ENCODE data around the gene SMARCAL1.

Gene SMARCAL1

DNA sequence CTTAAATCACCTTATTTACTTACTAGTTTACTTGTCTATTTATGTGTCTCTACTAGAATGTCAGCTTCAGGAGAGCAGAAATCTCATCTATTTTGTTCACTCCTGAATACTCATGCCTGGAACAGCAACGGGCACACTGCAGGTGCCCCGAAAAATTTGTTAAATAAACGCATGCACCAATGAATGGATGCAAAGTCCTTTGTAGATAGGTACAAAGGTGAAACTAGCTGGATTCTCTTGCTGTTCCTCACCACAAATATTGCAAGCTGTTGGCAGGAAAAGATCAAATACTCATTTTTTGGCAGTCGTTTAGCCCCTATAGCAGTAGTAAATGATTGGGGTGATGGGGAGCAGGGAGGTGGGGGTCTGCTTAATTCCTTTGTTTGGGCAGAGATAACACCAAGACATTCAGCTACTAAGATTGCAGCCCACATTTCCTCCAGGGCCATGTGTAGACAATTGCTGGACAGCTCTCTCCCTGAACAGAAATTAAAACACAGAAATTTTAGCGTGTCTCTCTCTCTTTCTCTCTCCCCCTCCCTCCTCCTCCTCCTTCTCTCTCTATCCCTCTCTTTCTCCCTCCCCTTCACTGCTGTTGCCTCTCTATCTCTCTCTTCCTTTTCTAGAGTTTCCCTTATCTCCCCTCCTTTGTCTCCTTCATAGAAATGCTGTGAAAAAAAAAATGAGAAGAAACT lies 45.4 kb upstream of the SMARCAL1 start:
- H3K9me3 ChIP-seq (ENCODE audit: severe bottlenecking), result no peaks in the 10 kb centered on the region
- TF ChIP-seq, protein P1, sequence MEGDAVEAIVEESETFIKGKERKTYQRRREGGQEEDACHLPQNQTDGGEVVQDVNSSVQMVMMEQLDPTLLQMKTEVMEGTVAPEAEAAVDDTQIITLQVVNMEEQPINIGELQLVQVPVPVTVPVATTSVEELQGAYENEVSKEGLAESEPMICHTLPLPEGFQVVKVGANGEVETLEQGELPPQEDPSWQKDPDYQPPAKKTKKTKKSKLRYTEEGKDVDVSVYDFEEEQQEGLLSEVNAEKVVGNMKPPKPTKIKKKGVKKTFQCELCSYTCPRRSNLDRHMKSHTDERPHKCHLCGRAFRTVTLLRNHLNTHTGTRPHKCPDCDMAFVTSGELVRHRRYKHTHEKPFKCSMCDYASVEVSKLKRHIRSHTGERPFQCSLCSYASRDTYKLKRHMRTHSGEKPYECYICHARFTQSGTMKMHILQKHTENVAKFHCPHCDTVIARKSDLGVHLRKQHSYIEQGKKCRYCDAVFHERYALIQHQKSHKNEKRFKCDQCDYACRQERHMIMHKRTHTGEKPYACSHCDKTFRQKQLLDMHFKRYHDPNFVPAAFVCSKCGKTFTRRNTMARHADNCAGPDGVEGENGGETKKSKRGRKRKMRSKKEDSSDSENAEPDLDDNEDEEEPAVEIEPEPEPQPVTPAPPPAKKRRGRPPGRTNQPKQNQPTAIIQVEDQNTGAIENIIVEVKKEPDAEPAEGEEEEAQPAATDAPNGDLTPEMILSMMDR (IDR thresholded peaks at IDR 0.05; ENCODE audit: poor library complexity, severe bottlenecking), result no peak
- DNase-seq (ENCODE audit: low spot score), result no peak

DNA sequence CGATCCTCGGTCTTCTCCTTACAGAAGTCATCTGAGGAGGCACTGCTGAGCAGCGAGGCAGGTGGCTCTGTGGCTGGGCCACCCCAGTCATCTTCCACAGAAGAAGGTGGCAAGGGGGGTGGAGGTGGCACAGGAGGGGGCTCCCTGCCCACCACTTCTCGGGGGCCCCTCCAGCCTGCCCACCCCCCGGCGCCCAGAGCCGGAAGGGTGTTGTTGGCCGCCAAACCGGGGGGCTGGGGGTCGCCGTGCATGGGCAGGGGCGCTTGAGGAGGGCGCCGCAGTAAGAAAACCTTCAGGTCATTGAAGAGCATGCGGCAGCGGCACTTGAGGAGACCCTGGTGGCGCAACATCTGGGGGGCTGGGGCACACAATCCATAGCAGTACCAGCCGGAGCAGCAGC lies 42.5 kb upstream of the SMARCAL1 start:
- Histone ChIP-seq H3K4me1 (ENCODE audit: insufficient read depth, poor library complexity, severe bottlenecking) (peaks cover 34% of the 10 kb centered on the region), H3K27me3 (ENCODE audit: insufficient read depth, poor library complexity, severe bottlenecking) (no peaks in the 10 kb centered on the region), H3K4me3 (ENCODE audit: severe bottlenecking) (no peak overlapping the region), H3K9me3 (ENCODE audit: severe bottlenecking) (no peaks in the 10 kb centered on the region), H3K36me3 (ENCODE audit: low read depth) (no peaks in the 10 kb centered on the region), H3K27ac (ENCODE audit: poor library complexity, severe bottlenecking) (peak overlapping the region; percentile 92)
- no peak for DNase-seq (ENCODE audit: low spot score)
- no peak for ATAC-seq (ENCODE audit: low read depth)
- TF ChIP-seq, protein P1 (IDR thresholded peaks at IDR 0.05; ENCODE audit: poor library complexity, severe bottlenecking), result no peak

More for the DNA sequence above, 45.4 kb upstream of the SMARCAL1 start:
- Histone ChIP-seq H3K4me1 (ENCODE audit: insufficient read depth, poor library complexity, severe bottlenecking) (peaks cover 34% of the 10 kb centered on the region), H3K27ac (ENCODE audit: poor library complexity, severe bottlenecking) (no peak overlapping the region), H3K36me3 (ENCODE audit: low read depth) (no peaks in the 10 kb centered on the region), H3K27me3 (ENCODE audit: insufficient read depth, poor library complexity, severe bottlenecking) (no peaks in the 10 kb centered on the region), H3K4me3 (ENCODE audit: severe bottlenecking) (no peak overlapping the region)
- no peak for ATAC-seq (ENCODE audit: low read depth)

DNA sequence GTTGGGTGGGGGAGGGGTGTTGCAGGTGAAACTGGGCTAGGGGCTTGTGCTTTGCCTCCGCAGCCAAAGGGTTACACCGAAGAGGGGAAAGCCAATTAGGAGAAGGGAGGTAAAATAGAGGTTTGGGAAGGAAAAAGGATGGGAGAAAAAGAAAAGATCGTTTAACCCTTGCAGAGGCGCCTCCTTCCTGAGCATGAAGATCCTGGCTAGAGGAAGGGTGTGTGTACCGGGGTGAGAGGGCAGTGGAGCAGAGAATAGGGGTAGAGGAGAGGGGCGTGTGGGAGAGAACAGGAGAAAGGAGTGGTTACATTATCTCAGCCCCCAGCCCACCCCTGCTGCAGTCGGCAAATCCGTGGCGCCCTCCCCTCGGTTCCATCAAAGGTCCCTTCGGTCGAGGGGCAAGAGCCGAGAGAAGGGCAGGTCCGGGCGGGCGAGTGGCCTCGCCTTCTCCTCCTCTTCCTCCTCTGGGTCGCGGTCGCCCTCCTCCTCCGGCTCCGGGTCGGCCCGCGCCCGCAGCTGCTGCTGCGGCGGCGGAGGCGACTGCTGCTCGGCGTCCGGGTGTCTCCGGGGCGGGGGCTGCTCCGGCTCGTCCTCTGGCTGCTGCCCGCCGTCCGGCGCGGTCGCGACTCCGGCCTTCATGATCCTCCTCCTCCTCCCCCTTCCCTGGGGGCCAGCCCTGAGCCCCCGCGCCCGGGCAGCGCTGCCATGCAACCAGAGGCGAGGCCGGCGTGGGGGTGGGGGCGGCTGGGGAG lies 41.1 kb upstream of the SMARCAL1 start:
- no peaks in the 10 kb centered on the region for H3K36me3 ChIP-seq (ENCODE audit: low read depth)
- no peak for DNase-seq (ENCODE audit: low spot score)
- H3K4me1 ChIP-seq (ENCODE audit: insufficient read depth, poor library complexity, severe bottlenecking), result peaks cover 34% of the 10 kb centered on the region
- H3K27ac ChIP-seq (ENCODE audit: poor library complexity, severe bottlenecking), result peak overlapping the region; percentile 92
- H3K27me3 ChIP-seq (ENCODE audit: insufficient read depth, poor library complexity, severe bottlenecking), result no peaks in the 10 kb centered on the region
- no peaks in the 10 kb centered on the region for H3K9me3 ChIP-seq (ENCODE audit: severe bottlenecking)
- TF ChIP-seq, protein P1 (IDR thresholded peaks at IDR 0.05; ENCODE audit: poor library complexity, severe bottlenecking), result no peak
- peak overlapping the region; percentile 35 for H3K4me3 ChIP-seq (ENCODE audit: severe bottlenecking)
- ATAC-seq (ENCODE audit: low read depth), result no peak

DNA sequence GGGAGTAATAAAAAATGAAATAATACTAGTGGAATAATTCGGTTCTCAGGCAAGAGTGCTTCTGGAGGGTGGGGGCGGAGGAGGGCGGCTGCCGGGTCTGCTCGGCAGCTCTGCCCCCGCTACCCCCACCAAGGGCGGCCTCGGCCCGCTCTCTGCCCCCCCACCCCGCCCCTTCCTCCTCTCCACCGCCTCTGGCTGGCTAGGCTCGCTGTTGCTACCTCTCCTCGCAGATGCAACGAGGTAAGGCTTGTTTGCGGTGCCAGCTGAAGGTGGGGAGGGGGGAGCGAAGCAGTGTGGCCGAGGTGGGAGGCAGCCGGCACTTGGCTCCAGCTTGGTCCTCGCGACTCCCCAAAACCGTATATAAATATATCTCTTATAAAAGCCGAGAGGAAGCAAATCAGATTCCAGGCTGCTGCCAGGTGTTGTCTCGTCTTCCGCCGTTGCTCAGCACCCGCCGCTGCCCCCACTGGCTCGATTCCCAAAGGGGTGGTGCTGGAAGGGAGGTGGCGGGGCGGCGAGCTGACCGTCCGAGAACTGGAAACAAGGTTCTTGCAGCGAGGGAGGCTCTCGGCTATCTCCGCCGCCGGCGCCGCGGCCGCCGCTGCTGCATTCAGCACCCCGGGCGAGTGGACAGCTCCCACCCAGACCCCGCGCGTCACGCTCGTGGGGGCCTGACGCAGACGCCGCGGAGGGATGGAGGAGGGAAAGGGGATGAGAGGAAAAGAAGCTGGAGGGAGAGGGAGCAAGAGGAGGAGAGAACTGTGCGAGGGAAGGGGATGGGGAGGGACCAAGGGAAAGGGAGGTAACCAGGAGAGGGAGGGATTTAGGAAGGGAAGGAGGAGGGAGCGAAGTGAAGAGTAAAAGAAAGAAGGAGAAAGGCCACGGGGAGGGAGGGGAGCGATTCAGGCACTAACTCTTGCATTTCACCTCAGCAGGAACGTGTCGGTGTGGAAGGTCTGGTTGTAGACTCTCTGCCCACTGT lies 40.3 kb upstream of the SMARCAL1 start, which contains the start of gene MARCHF4:
TSS of gene MARCHF4 (minus strand) at position 763 of the 982 bp plus-strand sequence. CDS start 2,223 bp downstream, outside the sequence.
- Histone ChIP-seq H3K36me3 (ENCODE audit: low read depth) (no peaks in the 10 kb centered on the region), H3K27ac (ENCODE audit: poor library complexity, severe bottlenecking) (peak within 1 kb of the TSS; percentile 92), H3K9me3 (ENCODE audit: severe bottlenecking) (no peaks in the 10 kb centered on the region), H3K27me3 (ENCODE audit: insufficient read depth, poor library complexity, severe bottlenecking) (no peaks in the 10 kb centered on the region), H3K4me1 (ENCODE audit: insufficient read depth, poor library complexity, severe bottlenecking) (peaks cover 34% of the 10 kb centered on the region), H3K4me3 (ENCODE audit: severe bottlenecking) (peak within 1 kb of the TSS; percentile 35)
- ATAC-seq (ENCODE audit: low read depth) (peak; percentile 66), DNase-seq (ENCODE audit: low spot score) (peak; percentile 88)
- TF ChIP-seq, protein P1 (IDR thresholded peaks at IDR 0.05; ENCODE audit: poor library complexity, severe bottlenecking), result no peak
